Superior temporal gyrus (tissue), 1 donor: ENCODE data around the gene CCDC34.
"Not testable (repeated sequence)": the region's sequence is repeated elsewhere in the genome, so short reads cannot be mapped to it uniquely, and the experiment has no call there.

Source experiments
- DNase-seq: peaks from one replicate; pipeline ENCODE4 v3.0.0-alpha.2; 2016; ENCODE audit errors: extremely low spot score

The CCDC34 gene

GRCh38 chr11:27361649-27362431, 1.2 kb downstream of the CCDC34 start:
- DNase-seq, result no peak

DNA sequence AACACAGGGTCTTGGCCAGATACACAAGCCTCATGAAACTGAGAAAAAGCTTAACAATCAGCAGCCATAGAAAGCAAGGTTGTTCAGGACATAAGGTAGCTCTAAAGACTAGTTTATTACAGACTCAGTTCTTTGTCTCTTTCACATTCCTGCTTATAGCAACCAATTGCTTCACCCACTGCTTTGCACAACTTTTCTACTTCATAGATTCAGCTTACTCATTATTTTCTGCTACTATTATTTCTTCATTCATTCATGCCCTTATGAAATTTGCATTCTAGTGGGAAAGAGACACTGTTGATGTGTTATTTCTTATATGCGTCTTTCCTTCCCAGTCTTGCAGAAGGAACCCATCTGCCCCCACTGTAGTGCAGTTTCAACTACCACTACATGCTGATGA, 4.7 kb downstream of the CCDC34 start:
- DNase-seq, result no peak

GRCh38 chr11:27357250-27357649, 5.8 kb downstream of the CCDC34 start:
- DNase-seq, result no peak

DNA sequence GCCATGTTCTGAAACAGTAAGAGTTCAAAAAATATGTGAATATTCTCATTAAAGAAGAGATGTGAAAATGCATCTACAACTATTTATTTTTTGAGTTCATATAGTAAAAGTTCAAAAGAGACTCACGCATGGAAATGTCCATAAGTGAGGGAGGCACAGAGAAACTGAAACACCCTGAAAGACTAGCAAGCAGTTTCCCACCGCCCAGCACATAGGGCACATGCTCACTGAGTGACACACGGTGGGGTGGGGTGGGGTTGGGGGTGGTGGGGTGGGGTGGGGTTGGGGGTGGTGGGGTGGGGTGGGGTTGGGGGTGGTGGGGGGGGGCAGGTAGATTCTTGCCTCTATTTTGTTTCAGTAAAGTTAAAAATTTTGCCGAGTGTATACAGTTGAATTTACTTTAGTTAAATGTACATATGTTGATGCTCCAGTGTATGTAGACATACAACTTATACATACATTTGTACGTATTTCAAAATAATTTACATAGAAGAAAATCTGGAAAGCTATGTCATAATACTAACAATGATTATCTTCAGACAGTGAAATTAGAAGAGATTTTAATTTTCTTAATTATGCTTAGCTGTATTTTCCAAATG, 6.3 kb downstream of the CCDC34 start:
- no peak for DNase-seq

DNA sequence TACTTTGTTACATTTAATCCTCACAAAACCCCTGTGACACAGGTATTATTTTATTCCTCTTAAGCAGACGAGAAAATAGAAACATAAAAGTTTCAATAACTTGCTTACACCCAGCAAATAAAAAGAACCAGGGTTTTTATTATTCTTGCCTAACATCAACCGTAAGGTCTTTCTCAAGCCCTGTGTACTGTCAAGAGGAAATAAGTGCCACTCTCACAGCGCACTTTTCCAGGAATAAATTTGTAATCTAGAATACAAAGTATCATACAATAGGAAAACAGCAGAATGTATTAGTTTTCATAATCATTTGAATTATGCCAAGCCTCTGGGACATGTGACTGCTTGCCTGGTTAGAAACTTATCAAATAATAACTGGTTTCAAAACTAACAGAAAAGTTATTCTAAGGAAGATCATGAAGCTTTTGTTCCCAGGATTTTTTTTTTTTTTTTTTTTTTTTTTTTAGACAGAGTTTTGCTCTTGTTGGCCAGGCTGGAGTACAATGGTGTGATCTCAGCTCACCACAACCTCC, 7.4 kb downstream of the CCDC34 start:
- DNase-seq, result no peak

DNA sequence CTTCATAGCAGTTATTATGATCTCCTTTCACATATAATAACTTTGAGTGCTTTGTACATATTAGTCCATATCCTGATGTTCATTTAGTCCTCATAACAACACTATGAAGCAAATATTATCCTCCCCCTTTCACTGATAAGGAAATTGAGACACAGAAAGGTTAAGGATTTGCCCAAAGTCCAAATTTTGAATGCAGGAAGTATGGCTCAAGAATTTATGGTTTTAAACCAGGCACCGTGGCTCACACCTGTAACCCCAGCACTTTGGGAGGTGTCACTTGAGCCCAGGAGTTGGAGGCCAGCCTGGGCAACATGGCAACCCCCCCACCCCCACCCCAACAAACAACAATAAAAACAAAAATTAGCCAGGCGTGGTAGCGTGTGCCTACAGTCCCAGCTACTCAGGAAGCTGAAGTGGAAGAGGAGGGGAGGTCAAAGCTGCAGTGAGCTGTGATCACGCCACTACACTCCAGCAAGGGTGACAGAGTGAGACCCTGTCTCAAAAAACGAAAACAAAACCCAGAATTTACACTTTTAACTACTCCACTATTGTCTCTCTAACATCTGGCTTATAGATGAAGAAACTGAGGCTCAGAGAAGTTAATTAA, 8.6 kb downstream of the CCDC34 start:
- no peak for DNase-seq

DNA sequence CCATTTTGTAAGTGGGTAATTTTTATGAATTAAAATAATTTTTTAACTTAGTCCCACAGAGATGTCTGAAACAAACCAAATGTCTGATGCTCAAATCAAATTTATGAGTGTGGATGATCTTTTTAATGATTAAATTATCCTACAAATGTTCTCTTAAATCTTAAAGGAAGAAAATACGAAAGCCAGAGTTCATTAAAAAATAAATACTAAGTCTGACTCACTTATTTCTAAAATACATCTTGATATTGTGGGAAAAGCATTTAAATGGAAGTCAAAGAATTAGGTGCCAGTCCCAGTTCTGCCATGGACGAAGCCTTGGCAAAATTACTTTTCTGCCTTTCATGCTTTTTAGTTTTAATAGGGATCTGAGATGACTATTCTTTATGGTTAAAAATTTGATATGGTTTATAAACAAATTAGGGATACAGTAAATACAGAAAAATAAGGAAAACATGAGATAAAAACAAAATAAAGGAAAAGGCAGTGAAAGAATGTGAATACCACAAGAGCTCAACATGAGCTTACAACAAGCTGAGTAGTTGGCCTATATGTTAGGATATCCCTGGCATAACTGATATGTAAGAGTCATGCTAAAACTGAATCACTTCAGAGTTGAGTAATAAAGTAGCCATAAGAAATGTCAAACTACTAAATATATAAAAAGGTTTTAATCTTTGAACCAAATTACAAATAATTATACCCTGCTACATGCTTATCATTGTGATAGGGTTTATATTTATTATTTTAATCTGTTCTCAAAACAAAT, 9.2 kb downstream of the CCDC34 start:
- DNase-seq, result no peak

- DNase-seq, result no peak
Observed at GRCh38 chr11:27352781-27353180, 10.2 kb downstream of the CCDC34 start.

- no peak for DNase-seq
Observed at GRCh38 chr11:27350511-27350910, 12.5 kb downstream of the CCDC34 start.

GRCh38 chr11:27349919-27350318, 13.1 kb downstream of the CCDC34 start:
- DNase-seq, result no peak

GRCh38 chr11:27348340-27348873, 14.6 kb downstream of the CCDC34 start:
- no peak for DNase-seq

GRCh38 chr11:27347359-27348339, 15.4 kb downstream of the CCDC34 start:
- no peak for DNase-seq

GRCh38 chr11:27339941-27340340, 23.1 kb downstream of the CCDC34 start:
- DNase-seq, result no peak

DNA sequence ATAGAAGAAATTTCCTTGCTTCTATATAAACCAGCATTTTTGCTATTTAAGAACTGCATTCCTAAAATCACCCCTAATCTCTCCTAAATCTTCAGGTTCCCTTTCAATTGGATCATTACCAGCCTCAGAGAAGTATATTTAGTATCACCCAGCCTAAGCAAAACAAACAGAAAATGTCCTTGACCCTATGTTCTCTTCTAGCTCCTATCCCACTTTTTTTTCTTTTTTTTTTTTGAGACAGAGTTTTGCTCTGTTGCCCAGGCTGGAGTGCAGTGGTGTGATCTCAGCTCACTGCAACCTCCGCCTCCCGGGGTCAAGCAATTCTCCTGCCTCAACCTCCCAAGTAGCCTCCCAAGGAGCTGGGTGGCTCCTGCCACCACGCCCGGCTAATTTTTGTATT, 28.3 kb downstream of the CCDC34 start:
- DNase-seq, result not testable (repeated sequence)

DNA sequence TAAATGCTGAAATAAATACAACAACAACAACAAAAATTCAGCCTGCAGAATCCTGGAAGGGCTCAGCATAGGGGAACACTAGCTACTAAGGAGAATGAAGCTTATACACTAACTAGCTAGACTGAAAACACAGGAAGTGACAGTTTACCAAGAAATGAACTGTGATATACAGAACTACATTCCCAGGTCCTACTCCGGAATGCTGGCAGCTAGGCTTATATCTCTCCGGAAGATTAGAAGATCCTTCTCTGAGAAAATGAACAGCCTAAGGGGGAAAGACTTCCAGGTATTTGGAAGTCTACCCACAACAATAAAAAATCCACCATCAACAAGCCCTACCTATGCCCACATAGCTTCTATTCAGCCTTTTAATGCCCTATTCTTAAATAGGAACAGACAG, 31.0 kb downstream of the CCDC34 start:
- DNase-seq, result no peak

- DNase-seq, result no peak
Observed at GRCh38 chr11:27330633-27331270, 32.3 kb downstream of the CCDC34 start.

DNA sequence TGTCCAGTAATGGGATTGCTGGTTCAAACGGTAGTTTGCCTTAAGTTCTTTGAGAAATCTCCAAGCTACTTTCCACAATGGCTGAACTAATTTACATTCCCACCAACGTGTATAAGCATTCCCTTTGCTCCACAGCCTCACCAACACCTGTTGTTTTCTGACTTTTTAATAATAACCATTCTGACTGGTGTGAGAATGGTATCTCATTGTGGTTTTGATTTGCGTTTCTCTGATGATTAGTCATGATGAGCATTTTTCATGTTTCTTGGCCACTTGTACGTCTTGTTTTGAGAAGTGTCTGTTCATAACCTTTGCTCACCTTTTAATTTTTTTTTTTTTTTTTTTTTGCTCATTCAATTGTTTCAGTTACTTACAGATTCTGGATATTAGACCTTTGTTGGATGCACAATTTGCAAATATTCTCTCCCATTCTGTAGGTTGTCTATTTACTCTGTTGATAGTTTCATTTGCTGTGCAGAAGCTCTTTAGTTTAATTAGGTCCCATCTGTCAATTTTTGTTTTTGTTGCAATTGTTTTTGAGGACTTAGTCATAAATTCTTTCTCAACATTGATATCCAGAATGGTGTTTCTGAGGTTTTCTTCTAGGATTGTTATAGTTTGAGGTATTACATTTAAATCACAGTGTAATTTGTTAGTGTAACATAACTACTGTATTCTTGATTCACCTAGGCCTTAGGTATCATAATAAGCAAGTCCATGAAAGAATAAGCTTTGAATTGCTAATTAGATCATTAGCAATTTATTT, 33.0 kb downstream of the CCDC34 start:
- DNase-seq, result no peak

- no peak for DNase-seq
Observed at GRCh38 chr11:27328614-27329013, 34.4 kb downstream of the CCDC34 start.

- not testable (repeated sequence) for DNase-seq
Observed at GRCh38 chr11:27327064-27327463, 36.0 kb downstream of the CCDC34 start.
